Rectal smooth muscle tissue (tissue), 1 donor: ENCODE data around the gene KRTAP12-1.
"Not testable (repeated sequence)": the region's sequence is repeated elsewhere in the genome, so short reads cannot be mapped to it uniquely, and the experiment has no call there.

Experiments used
- H3K27ac ChIP-seq: one replicate; pipeline ENCODE4 v1.7.0; 2013; ENCODE audit warnings: low read depth, low read length, inconsistent platforms
- H3K27me3 ChIP-seq: one replicate; pipeline ENCODE4 v1.7.0; 2013; ENCODE audit warnings: low read length; ENCODE audit not compliant: control insufficient read depth, insufficient read depth
- H3K36me3 ChIP-seq: one replicate; pipeline ENCODE4 v1.7.0; 2013; ENCODE audit warnings: low read length; ENCODE audit not compliant: control insufficient read depth, insufficient read depth
- H3K4me1 ChIP-seq: one replicate; pipeline ENCODE4 v1.7.0; 2013; ENCODE audit warnings: low read length; ENCODE audit not compliant: control insufficient read depth, insufficient read depth
- H3K4me3 ChIP-seq: one replicate; pipeline ENCODE4 v1.7.0; 2013; ENCODE audit warnings: low read length
- H3K9ac ChIP-seq: one replicate; pipeline ENCODE4 v1.7.0; 2013; ENCODE audit warnings: low read length

The KRTAP12-1 gene

GRCh38 chr21:44667612-44668011 is 14.4 kb downstream of the KRTAP12-1 start:
- Histone ChIP-seq H3K27ac (no peak overlapping the region), H3K36me3 (no peaks in the 10 kb centered on the region), H3K4me1 (no peaks in the 10 kb centered on the region), H3K4me3 (no peak overlapping the region), H3K9ac (no peak overlapping the region), H3K27me3 (no peaks in the 10 kb centered on the region)

DNA sequence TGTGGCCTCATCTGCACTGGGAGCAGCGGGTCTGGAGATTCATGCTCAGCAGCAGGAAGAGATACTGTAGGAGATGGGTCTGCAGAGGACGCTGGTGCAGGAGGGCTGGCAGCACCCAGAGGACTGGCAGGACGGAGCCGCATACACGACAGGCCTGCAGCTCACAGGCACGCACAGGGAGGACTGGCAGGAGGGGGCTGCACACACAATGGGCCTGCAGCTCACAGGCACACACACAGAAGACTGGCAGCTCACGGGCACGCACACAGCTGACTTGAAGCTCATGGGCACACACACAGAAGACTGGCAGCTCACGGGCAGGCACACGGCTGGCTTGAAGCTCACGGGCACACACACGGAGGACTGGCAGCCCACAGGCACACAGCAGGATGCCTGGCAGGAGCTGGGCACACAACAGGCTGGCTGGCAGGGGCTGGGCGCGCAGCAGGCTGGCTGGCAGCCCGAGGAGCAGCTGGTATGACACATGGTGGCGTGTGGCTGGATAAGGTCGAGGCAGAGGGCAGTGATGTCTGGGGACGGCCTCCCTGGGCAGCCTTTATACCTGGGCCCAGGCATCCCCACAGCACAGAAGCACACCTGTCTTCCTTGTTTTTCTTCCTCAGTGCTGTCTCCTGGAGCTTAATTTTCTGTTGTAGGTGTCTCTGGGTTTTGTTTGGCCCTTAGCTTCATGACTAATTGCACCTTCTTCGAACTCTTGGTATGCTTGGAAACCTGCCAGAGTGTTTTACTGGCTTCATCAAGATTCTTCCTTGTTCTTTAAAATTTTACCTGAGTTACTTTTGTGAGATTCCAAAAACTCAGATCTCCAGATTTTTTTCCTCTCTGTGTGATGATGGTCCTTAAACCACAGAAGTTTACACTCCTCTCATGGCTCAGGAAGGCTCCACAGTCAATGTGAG is 15.3 kb downstream of the KRTAP12-1 start, which contains the start of gene KRTAP12-2:
Gene KRTAP12-2 (minus strand): TSS at position 527 of the 920 bp plus-strand sequence. CDS start 41 bp downstream, at position 486.
- Histone ChIP-seq H3K9ac (no peak within 1 kb of the TSS), H3K27ac (no peak within 1 kb of the TSS), H3K4me1 (no peaks in the 10 kb centered on the region), H3K27me3 (no peaks in the 10 kb centered on the region), H3K36me3 (no peaks in the 10 kb centered on the region), H3K4me3 (no peak within 1 kb of the TSS)

GRCh38 chr21:44664691-44665090 is 17.3 kb downstream of the KRTAP12-1 start:
- no peak overlapping the region for H3K27ac ChIP-seq
- H3K27me3 ChIP-seq = no peaks in the 10 kb centered on the region
- H3K36me3 ChIP-seq = no peaks in the 10 kb centered on the region
- H3K9ac ChIP-seq = no peak overlapping the region
- H3K4me1 ChIP-seq = no peaks in the 10 kb centered on the region
- no peak overlapping the region for H3K4me3 ChIP-seq

DNA sequence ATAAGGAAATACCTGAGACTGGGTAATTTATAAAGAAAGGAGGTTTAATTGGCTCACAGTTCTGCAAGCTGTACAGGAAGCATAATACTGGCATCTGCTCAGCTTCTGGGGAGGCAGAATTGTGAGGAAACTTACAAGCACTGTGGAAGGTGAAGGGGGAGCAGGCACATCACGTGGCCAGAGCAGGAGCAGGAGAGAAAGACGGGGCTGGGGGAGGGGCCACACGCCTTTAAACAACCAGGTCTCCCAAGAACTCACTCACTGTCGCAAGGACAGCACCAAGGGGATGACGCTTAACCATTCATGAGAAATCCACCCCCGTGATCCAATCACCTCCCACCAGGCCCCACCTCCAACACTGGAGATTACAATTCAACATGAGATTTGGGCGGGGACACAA is 20.4 kb downstream of the KRTAP12-1 start:
- H3K4me1 ChIP-seq, H3K4me3 ChIP-seq, H3K9ac ChIP-seq, H3K27me3 ChIP-seq, H3K27ac ChIP-seq, H3K36me3 ChIP-seq: not testable (repeated sequence)

DNA sequence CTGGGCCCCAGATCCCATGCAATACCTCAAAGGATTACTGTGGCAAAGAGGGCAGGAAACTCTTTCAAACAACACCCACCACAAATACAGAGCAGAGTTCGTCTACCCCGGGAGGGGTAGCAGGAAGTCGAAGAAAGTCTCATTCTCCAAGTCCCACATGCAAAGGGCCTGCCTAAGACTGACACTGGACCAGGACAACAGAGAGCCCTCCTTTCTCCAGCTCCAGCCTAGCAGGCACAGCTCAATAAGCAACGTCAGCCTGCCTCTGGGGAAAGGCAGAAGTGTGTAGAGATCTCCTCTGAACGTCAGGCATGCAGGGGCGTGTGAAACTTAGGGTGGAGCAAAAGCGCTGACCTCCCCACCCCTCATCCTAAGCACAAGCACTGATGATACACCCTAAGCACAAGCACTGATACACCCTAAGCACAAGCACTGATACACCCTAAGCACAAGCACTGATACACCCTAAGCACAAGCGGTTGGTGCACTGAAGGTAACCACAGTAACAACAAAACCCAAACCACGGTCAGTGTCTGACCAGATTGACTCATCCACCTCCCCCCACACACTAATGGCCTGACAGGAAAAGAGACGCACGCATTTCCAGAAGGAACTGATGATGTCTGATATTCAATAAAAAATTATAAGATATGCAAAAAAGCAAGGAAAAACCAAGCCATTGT is 22.9 kb downstream of the KRTAP12-1 start:
- H3K4me1 ChIP-seq = no peaks in the 10 kb centered on the region
- H3K27me3 ChIP-seq = peaks cover 4% of the 10 kb centered on the region
- H3K27ac ChIP-seq = no peak overlapping the region
- H3K4me3 ChIP-seq = no peak overlapping the region
- no peak overlapping the region for H3K9ac ChIP-seq
- no peaks in the 10 kb centered on the region for H3K36me3 ChIP-seq

DNA sequence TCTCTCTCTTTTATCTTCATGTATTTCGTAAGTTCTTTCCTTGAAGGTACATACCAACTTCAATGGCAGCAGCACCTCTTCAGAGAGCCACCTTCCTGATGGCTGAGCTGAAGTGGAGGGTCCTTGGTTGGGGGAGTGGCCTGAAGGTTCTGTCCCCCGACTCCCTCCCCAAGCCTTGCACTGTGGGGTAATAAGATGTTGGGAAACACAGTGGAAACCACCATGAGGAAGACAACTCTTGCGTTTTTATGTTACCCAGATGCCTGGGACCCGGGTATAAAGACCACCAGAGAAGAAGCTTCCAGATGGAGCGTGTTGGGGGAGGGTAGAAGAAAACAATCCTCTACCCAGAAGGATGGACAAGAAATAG is 23.4 kb downstream of the KRTAP12-1 start:
- Histone ChIP-seq H3K4me1 (no peaks in the 10 kb centered on the region), H3K4me3 (no peak overlapping the region), H3K9ac (no peak overlapping the region), H3K36me3 (no peaks in the 10 kb centered on the region), H3K27me3 (peaks cover 4% of the 10 kb centered on the region), H3K27ac (no peak overlapping the region)

DNA sequence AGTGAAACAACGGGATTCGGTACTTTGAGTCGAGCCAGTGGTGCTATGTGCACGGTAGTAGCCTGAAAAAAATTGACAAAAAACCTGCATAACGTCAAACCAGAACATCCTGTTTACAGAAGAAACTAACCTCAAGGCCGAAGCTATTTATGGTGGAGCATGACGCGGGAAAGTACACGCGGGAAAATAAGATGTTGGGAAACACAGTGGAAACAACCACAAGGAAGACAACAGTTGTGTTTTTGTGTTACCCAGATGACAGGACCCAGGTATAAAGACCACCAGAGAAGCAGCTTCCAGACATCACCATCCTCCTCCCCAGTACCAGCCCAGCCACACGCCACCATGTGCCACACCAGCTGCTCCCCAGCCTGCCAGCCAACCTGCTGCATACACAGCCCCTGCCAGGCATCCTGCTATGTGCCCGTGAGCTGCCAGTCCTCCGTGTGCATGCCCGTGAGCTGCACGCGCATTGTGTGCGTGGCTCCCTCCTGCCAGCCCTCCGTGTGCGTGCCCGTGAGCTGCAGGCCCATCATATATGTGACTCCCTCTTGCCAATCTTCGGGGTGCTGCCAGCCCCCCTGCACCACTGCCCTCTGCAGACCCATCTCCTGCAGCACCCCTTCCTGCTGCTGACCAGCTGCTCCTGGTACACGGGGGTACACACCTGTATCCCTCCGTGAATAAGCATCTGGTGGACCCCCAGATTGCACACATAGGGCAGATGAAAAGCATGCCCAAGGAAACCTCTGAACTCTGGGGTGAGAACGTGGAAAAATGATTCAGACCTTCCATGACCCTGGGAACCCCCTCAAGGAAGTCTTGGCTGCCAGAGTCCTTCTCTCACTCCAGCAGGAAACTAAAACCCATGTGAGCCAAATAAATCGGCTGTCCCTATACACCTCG is 24.1 kb downstream of the KRTAP12-1 start, which contains the start of gene KRTAP12-3:
Gene KRTAP12-3 (plus strand): TSS at position 298 of the 906 bp plus-strand sequence. CDS start 48 bp downstream, at position 346.
- Histone ChIP-seq H3K36me3 (no peaks in the 10 kb centered on the region), H3K9ac (no peak within 1 kb of the TSS), H3K27me3 (peaks cover 4% of the 10 kb centered on the region), H3K27ac (no peak within 1 kb of the TSS), H3K4me3 (no peak within 1 kb of the TSS), H3K4me1 (no peaks in the 10 kb centered on the region)

DNA sequence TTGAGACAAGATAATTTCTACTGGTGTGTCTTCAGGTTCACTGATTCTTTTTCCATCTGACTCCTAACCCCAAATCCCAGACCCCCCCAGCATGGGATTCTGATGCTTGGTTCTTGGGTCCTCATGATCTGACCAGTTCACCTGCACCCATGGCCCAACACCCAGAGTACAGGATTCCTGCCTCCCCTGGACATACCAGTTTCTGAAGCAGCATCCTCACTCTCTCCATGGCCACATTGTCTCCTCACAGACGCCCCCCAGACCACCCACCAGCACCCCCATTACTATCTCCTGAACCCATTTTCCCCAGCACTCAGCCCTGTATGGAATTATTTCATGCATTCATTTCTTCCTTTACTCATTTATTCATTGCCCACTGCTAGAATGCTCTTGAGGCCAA is 25.1 kb downstream of the KRTAP12-1 start:
- H3K9ac ChIP-seq = no peak overlapping the region
- no peaks in the 10 kb centered on the region for H3K4me1 ChIP-seq
- no peak overlapping the region for H3K4me3 ChIP-seq
- no peaks in the 10 kb centered on the region for H3K36me3 ChIP-seq
- H3K27ac ChIP-seq = no peak overlapping the region
- H3K27me3 ChIP-seq = peaks cover 4% of the 10 kb centered on the region

DNA sequence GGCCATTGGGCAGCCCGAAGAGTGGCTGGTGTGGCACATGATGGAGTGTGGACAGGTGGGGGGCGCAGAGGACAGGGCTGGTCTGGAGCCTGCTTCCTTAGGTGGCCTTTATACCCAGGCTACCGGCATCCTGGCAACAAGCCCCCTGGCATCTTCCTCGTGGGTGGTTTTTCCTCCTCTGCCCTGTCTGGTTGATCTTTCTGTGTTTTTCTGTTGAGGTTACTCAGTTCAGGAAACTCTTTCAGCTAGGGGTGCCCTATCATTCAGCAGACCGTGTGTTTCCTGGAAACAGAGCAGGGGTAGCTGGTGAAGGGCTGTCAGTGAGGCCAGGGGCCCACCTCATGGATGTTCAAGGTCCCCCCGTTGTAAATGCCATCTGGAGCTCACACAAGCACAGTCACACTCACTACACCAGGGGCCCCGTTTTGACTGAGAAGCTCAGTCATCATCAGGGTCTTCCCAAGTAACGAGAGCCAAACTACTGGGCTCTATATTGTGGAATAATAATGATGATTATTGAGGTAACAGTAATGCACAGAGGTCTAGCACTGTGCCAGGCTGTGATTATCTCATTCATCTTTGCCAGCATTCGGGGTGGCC is 27.3 kb downstream of the KRTAP12-1 start, which contains the start of gene KRTAP12-4:
Gene KRTAP12-4 (minus strand): TSS at position 84 of the 600 bp plus-strand sequence. CDS start 45 bp downstream, at position 39.
- Histone ChIP-seq H3K4me1 (no peaks in the 10 kb centered on the region), H3K36me3 (no peaks in the 10 kb centered on the region), H3K4me3 (no peak within 1 kb of the TSS), H3K27ac (no peak within 1 kb of the TSS), H3K9ac (no peak within 1 kb of the TSS), H3K27me3 (peaks cover 4% of the 10 kb centered on the region)

DNA sequence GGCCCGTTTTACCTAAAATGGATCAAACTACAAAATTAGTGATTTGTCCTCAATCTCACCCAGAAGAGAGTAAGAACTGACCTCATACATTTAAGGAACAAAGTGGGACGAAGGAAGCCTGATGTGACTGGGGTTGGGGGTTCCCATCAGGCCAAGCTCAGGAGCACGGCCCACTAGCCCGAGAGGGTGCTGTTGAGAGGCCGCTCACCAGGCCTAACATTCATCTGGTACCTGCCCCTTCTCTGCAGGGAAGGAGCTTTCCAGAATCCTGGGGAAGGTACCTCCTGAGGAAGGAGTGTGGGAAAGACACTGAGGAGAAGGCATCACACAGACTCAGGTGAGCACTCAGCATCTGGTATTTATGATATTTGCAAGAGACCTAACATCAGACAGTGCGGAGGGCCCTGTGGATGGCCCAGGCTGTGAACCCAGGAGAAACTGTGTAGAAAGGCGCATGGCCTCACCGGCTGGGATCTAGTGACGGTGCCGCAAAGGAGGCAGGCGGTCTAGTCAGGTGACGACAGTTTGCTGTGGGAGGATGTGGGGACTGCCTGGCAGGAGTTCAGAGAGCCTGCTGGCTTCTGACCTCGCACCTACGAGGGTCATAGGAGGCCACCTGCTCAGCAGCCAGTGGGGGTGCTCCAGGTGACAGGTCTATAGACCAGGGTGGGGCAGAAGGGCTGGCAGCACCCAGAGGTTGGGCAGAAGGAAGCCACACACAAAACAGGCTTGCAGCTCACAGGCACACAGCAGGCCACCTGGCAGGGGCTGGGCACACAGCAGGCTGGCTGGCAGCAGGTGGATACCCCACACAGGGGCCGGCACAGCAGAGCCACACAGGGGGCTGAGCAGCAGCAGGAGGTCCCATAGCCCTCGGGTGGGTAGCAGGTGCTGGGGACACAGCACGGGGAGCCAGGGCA is 28.0 kb downstream of the KRTAP12-1 start:
- peaks cover 4% of the 10 kb centered on the region for H3K27me3 ChIP-seq
- no peak overlapping the region for H3K27ac ChIP-seq

DNA sequence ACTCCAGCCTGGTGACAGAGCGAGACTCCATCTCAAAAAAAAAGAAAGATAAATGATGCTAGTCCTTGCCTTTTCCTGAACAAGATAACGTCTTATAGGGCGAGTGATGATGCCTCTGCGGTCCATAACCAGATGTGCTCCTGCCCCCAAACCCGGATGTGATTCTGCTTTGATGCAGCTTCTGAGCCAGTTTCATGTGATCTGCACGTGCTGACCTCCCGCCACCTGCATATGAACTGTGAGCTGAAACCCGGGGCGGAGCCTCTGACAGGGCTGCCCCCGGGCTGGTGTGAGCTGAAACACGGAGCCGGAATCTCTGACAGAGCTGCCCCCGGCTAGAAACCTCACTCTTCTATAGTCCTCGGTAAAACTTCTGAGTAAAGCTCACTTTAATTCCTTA is 28.8 kb downstream of the KRTAP12-1 start:
- Histone ChIP-seq H3K9ac (no peak overlapping the region), H3K4me3 (no peak overlapping the region), H3K27me3 (peaks cover 4% of the 10 kb centered on the region), H3K4me1 (no peaks in the 10 kb centered on the region), H3K27ac (no peak overlapping the region), H3K36me3 (no peaks in the 10 kb centered on the region)

More for the DNA sequence above, 28.0 kb downstream of the KRTAP12-1 start:
- Histone ChIP-seq H3K36me3 (no peaks in the 10 kb centered on the region), H3K9ac (no peak overlapping the region), H3K4me1 (no peaks in the 10 kb centered on the region), H3K4me3 (no peak overlapping the region)
